PFSK-1 (cell line): ENCODE measurements around the gene NPHP4.

Experiments
- FOXP2 ChIP-seq: optimal IDR thresholded peaks from 2 replicates; pipeline ENCODE3; 2011; ENCODE audit warnings: borderline replicate concordance, control low read depth, inconsistent platforms; ENCODE audit not compliant: insufficient read depth; ENCODE audit errors: extremely low read length, extremely low read depth
- POLR2AphosphoS5 ChIP-seq: IDR thresholded peaks from 2 replicates; pipeline ENCODE4 v1.6.1; 2012; ENCODE audit warnings: low read depth, mild to moderate bottlenecking, control low read depth, low read length, moderate library complexity
- SIN3A ChIP-seq: IDR thresholded peaks from 2 replicates; pipeline ENCODE4 v1.6.1; 2012; ENCODE audit warnings: mild to moderate bottlenecking, low read length, moderate library complexity, borderline replicate concordance; ENCODE audit not compliant: insufficient read depth
- TAF1 ChIP-seq: IDR thresholded peaks from 2 replicates; pipeline ENCODE4 v1.6.1; 2012; ENCODE audit warnings: low read length, control low read depth, borderline replicate concordance; ENCODE audit not compliant: insufficient read depth
- TF ChIP-seq, protein P1 (sequence below), 2 experiments: IDR thresholded peaks; 2 replicates each; pipeline versions ENCODE4 v1.6.1 to v1.8.0; 2011 to 2012; ENCODE audit warnings: low read depth in 2 of 2, low read length in 2 of 2, control low read depth in 1 of 2, inconsistent platforms in 1 of 2, mild to moderate bottlenecking in 1 of 2, moderate library complexity in 1 of 2; ENCODE audit not compliant: insufficient read depth in 1 of 2

DNA sequence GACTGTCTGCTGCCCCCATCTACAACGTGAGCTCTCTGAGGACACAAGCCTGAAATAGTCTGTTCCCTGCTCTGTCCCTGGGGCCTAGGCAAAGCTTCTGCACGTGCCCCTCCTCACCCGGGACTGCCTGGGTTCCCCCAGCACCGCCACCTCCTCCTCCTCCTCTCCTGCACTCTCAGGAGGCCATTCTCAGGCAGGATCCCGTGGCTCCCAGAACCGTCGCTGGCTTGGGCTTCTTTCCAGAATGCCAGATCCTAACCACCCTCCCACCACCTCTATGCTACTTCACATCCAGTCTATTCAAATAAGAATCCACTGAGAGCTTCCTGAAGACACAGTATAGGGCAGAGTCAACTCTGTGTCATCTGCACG is 11.2 kb downstream of the NPHP4 start:
- TF ChIP-seq FOXP2: no peak
- no peak for TF ChIP-seq SIN3A
- TF ChIP-seq TAF1: no peak
- TF ChIP-seq, protein P1, sequence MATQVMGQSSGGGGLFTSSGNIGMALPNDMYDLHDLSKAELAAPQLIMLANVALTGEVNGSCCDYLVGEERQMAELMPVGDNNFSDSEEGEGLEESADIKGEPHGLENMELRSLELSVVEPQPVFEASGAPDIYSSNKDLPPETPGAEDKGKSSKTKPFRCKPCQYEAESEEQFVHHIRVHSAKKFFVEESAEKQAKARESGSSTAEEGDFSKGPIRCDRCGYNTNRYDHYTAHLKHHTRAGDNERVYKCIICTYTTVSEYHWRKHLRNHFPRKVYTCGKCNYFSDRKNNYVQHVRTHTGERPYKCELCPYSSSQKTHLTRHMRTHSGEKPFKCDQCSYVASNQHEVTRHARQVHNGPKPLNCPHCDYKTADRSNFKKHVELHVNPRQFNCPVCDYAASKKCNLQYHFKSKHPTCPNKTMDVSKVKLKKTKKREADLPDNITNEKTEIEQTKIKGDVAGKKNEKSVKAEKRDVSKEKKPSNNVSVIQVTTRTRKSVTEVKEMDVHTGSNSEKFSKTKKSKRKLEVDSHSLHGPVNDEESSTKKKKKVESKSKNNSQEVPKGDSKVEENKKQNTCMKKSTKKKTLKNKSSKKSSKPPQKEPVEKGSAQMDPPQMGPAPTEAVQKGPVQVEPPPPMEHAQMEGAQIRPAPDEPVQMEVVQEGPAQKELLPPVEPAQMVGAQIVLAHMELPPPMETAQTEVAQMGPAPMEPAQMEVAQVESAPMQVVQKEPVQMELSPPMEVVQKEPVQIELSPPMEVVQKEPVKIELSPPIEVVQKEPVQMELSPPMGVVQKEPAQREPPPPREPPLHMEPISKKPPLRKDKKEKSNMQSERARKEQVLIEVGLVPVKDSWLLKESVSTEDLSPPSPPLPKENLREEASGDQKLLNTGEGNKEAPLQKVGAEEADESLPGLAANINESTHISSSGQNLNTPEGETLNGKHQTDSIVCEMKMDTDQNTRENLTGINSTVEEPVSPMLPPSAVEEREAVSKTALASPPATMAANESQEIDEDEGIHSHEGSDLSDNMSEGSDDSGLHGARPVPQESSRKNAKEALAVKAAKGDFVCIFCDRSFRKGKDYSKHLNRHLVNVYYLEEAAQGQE (IDR thresholded peaks at IDR 0.05; ENCODE audit: insufficient read depth in 1 of 2, low read depth in 2 of 2, low read length in 2 of 2): no peak
- TF ChIP-seq POLR2AphosphoS5: no peak
